NOMO-1 treated with dmso at 0.1 percent for 144 hours (cell line): ENCODE results near the gene AIFM1.
A peak's percentile ranks its signal among the peaks of the same experiment; 100 is the strongest.

Experiments
- DNase-seq: peaks from one replicate; lab custom pipeline; 2025; ENCODE audit not compliant: unreplicated experiment; lab: John Stamatoyannopoulos, UW

AIFM1 gene

DNA sequence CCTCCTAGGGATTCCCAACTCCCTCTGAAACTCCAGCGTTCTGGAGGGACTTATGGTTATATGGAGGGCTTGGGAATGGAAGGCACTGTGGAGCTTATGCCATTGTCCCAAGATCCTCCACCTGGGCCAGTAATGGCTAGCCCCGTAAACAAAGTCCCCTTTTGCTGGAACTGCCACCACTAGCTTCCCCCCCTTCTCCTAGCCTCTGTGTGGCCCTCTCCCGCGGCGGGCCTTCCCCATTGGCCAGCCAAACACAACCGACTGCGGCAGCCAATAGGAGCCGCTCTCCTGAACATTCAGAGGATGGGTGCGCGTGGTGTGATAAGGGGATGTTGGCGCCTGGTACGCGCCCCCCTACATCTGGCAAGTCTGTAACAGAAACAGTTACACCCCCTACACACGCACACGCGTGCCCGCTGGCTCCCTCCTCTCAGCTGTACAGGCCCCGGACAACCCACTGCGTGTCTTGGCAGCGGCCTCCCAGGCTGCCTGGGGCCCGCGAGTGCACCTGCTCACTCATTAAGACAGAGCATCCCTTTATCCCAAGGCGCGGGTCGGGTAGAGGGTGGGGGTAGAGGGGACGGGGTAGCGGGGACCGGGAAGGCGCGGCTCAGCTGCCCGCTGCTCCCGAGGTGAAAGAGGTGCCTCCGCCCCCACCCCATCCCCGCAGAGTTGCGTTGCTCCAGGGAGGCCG lies 5.3 kb upstream of the AIFM1 start:
- DNase-seq = peak; percentile 35

GRCh38 chrX:130167040-130167439 lies 1.4 kb upstream of the AIFM1 start:
- no peak for DNase-seq

DNA sequence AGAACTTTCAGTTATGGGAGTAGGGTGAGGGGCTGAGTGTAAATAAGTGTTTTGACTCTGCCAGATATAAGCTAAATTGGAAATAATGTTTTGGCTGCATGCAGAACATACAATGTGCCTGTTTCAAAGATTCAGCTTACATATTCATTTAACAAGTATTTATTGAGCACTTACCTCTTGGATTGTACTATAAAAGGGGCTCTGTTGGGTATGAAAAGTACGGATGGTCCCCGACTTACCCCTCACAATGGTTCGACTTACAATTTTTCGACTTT lies 799 bp upstream of the AIFM1 start:
- no peak for DNase-seq

DNA sequence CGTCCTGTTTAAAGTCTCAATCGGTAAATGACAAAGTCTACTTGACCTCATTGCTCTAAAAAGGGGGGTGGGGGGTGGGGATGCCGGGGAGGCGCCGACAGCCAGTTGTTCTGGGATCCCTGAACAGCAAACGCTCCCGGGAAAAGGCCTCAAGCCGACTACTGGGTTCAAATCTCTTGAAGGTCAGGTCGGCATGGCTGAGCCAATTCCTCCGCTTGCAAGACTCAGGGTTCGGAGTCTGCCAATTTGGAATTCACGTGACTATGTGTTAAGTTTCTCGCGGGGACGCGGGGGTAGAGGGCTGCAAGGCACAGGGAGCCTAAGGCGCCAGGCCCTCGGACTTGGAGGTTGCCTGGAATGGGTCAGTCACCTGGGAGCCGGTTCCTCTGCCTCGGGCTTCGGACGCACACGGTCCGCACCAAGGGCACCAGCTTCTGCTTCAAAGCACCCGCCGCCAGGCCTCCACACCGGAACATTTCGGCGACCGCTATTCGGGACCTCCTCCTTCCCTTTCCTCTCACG lies 399 bp downstream of the AIFM1 start:
- DNase-seq = no peak

DNA sequence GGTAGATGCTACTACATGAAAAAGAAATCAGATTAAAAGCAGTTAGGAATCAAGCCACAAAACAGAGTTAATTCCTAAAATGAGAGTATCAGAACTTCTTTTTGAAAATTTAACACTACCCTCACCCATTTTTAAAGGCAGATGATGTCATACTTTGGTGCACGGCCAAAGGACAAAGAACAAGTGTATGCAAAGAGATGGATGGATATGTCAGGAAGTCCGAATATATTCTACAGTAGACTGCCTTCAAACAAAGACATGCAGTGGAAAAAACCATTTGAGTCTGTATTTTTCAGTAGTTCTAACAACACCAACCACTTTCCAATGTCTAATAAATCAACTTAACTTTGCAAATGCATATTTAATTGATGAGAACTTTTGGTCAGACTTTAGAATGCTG lies 2.2 kb downstream of the AIFM1 start:
- DNase-seq = no peak

DNA sequence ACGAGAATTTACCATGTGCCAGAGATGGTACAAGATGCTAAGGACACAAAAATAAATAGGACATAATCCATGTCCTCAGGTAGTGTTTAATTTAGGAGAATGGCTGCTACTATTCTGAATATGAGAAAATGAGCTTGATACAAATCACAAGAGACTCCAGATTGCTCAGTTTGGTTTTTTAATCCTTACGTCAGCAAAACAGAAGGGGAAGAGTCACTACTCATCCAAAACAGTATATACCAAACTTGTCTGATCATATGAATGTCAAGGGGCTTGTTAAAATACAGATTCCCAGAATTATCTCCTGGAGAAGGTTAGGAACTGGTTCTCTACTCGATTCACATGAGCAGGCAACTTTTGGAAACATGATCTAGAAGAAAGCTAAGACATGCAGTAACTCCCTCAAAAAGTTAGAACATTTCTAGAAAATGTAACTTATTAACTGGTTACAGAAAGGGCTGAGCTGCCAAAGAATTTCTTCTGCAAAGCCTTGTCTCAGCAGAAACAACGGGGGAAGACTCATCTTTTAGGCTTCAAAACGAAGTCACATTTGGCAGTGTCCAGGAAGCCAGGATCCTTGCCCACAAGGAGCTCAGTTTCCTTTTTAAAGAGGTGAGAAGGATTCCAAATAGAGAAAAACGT lies 3.4 kb downstream of the AIFM1 start:
- DNase-seq = no peak

GRCh38 chrX:130159776-130160175 lies 5.9 kb downstream of the AIFM1 start:
- no peak for DNase-seq

DNA sequence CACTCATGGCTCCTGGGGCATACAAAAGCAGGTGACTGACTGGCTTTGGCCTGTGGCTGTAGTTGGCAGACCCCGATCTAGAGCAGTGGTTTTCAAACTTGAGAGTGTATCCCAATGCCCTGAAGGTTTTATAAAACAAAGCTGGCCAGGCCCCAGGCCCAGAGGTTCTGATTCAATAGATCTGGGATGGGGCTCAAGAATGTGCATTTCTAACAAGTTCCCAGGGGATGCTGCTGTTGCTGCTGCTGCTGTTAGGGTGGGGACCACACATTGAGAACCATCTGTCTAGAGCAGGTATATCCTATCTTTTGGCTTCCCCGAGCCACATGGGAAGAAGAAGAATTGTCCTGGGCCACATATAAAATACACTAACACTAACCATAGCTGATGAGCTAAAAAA lies 7.3 kb downstream of the AIFM1 start:
- no peak for DNase-seq

- DNase-seq = no peak
Measured at GRCh38 chrX:130155564-130155963, 10.1 kb downstream of the AIFM1 start.

- DNase-seq = no peak
Measured at GRCh38 chrX:130147631-130148030, 18.0 kb downstream of the AIFM1 start.

DNA sequence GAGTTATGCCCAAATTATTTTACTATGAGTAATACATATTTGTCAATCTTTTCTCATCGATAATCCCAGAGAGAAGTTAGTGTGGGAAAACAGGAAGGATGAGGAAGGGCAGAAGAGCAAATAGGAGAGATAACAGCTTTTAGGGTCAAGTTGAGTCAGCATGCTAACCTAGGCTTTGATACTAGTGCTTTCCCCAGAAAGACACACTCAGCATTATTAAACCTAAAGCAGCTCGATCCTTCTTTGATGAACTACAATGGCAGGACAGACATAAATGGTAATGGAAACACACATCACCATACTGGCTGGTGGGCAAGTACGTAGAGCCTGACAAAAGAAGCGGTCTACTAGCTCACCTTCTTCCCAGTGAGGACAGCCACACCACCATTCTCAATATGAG lies 20.5 kb downstream of the AIFM1 start:
- DNase-seq = no peak

GRCh38 chrX:130144509-130144908 lies 21.1 kb downstream of the AIFM1 start:
- DNase-seq = no peak

DNA sequence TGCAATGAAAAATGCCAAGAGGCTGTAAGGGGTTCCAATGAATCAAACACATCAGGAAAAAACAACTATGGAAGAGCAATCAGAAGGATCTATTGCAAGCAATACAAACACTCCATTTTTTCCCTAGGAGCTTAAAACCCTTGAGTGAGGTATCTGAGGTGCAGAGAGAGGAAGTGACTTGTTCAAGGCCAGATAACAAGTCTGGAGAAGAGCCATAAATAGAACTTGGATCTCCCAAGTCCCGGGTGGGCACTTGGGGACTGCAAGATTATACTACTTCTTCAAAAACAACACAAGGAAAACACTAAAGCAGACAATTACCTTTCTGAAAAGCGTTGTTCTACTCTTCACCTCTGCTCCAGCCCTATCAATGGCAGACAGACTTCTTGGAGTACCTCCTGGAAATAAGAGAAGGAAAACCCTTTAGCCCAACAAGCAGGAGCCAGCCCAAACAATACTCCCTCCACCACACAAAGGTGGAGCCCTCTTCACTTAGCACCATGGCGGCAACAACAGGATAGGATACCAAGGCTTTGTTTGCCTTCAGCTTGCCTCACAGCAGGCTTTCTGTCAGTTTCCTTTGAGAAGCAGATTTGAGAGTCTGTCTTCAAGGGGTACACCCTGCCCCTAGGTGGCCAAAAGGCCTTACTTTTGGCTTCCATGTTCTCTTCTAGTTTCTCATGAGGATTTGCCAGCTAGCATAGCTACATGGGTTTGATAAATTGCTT lies 26.0 kb downstream of the AIFM1 start:
- DNase-seq = no peak

DNA sequence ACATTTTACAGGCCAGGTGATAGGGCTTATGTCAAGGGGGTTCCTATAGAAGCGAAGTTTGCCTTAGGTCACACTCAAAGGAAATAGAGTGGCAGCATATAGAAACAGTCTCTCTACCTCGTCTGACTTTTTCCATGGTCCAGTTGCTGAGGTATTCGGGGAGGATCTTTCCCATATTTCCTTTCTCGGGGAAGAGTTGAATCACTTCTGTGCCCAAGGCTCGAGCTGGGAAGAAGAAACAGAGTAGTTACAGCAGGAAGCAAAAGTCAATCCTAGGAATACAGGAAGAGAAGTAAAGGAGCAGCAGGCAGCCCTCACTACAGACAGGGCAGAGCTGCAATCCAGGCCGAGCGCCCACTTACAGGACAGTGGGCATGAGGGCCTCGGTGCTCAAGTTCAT lies 28.7 kb downstream of the AIFM1 start:
- DNase-seq = no peak

DNA sequence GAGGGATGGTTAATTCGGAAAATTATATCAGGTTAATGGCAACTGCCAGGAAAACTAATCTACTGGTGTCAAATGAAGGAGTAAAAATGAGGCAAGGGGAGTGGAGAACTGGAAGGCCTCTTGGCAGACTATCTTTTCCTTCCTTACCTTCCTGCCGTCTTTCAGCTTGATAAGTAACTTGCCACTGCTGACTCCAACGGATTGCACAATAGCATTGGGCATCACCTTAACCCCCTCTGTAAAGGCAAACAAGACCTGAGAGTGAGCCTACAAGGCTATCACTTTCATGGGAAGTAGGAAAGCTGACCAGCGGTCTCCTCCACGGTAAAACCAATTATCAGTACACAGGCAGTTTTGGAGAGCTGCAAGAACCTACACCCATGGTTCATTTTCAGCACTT lies 29.1 kb downstream of the AIFM1 start:
- DNase-seq = no peak

DNA sequence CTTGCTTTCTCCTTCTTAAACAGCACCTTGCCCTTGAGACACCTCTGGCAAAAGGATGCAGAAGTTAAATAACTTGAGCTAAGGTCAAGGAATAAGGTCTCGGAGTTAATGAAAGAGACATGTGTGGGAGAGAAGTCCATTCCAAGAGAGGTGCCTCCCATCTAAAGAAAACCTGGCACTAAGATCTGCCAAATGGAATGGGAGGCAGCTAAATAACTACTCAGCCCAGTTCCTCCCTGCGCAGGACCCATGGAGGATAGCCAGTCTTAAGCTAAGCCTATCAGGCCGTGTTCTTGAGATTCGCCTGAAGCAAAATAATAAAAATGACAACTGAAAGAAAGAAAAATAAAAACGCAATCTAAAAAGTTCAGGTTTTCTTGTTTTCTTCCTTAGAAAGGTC lies 34.7 kb downstream of the AIFM1 start:
- no peak for DNase-seq

DNA sequence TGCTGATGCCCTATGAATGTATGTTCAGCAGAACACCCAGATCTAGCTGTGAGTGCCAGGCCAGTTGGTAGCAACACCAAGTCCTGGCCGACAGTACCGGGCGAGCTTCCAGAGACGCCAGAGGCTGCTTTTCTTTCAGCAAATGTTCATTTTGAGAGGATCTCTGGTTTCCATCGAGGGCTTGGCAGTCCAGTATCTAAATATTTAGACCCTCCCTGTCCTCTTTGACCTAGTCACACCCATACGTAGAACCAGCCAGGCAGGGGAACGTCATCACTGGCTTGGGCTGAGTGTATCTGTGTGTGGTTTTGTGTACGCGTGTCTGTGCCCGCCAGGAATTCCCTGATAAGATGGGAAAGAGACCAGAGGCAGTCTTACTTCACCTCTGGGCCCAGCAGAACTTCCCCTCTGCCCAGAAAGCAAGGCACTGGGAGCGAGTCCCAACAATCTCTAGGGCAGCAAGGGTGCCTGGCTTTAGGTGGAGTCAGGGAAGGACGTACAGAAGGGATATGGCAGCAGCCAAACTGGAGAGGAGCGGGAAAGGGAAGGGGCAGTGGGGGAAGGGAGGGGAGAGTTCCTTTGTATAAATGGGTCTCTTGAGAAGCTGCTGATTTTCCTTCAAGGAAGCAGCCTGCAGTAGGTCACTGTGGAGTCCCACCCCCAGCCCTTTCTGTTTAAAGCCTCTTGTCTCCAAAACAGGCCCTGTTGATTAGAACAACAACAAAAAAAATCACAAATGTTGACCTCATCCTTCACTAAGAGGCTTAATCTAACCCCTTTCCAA lies 40.4 kb downstream of the AIFM1 start:
- no peak for DNase-seq

DNA sequence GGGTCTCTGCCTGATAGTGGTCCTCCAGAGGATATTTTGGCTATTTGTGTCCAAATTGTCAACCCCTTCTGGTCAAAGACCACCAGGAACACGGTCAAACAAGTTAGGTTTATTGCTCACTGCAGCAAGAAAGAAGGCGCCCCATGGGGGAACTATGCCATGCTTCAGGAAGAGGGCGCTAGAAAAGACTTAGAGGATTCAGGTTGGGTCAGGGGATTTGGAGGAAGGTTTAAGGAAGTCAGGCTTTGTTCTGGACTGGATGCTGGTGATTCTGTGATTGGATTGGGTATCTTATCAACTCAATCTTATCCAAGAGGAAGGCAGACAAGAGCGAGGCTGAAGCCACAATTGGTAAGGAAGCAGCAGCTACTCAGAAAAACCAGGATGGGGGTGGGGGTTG lies 41.1 kb downstream of the AIFM1 start:
- DNase-seq = no peak

- DNase-seq = no peak
Measured at GRCh38 chrX:130121505-130121800, 44.2 kb downstream of the AIFM1 start.

DNA sequence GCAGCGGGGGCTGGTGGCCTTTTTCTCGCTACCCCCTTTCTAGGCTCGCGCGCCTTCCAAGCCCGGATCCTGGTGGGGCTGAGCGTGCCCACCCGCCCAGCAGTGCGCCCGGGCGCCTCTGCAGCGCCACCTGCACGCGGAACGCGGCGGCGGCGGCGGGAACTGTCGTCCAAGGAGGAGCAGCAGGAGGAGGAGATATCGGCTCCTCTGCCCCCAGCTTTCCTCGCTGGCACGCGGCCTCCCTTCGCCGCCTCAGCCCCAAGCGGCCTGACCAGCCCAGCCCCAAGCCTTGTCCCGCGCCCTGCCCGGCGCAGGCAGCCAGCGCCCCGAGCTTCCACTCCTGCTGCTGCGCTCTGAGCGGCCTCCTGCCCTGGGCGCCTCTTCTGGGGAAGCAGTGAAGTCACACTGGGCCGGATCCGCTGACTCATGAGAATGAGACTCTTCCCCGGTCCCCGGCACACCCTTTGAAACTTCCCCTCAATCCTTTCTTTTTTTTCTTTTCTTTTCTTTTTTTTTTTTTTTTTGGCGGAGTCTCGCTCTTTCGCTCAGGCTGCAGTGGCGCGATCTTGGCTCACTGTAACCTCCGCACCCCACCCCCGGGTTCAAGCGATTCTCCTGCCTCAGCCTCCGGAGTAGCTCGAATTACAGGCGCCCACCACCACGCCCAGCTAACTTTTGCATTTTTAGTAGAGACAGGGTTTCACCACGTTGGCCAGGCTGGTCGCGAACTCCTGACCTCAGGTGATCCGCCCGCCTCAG lies 44.7 kb downstream of the AIFM1 start:
- DNase-seq = no peak

- DNase-seq = no peak
Measured at GRCh38 chrX:130120321-130120731, 45.3 kb downstream of the AIFM1 start.
